Measurements from ENCODE around the gene BARX1.

The BARX1 gene

GRCh38 chr9:93918061-93918460, 37.1 kb downstream of the BARX1 start:
- Histone ChIP-seq H3K4me3 (ENCODE audit: low read length) (no peak overlapping the region), H3K4me2 (ENCODE audit: low read length) (no peak overlapping the region), H3K9me3 (ENCODE audit: insufficient read depth, low read length) (no peaks in the 10 kb centered on the region), H3K27ac (ENCODE audit: low read length) (no peak overlapping the region), H2AFZ (ENCODE audit: low read depth, low read length) (no peak overlapping the region), H3K9ac (ENCODE audit: low read length) (no peak overlapping the region), H3K4me1 (ENCODE audit: low read length) (no peaks in the 10 kb centered on the region), H4K20me1 (ENCODE audit: insufficient read depth, low read length) (no peaks in the 10 kb centered on the region), H3K27me3 (ENCODE audit: low read depth, low read length) (no peaks in the 10 kb centered on the region), H3K36me3 (replicated peaks; ENCODE audit: low read depth, low read length) (no peaks in the 10 kb centered on the region), H3K79me2 (ENCODE audit: low read length) (no peaks in the 10 kb centered on the region)
- TF ChIP-seq EZH2phosphoT487 (IDR thresholded peaks at IDR 0.05; ENCODE audit: low read depth), result no peak
- no peak for TF ChIP-seq CTCF (IDR thresholded peaks at IDR 0.05; ENCODE audit: low read depth, low read length)

DNA sequence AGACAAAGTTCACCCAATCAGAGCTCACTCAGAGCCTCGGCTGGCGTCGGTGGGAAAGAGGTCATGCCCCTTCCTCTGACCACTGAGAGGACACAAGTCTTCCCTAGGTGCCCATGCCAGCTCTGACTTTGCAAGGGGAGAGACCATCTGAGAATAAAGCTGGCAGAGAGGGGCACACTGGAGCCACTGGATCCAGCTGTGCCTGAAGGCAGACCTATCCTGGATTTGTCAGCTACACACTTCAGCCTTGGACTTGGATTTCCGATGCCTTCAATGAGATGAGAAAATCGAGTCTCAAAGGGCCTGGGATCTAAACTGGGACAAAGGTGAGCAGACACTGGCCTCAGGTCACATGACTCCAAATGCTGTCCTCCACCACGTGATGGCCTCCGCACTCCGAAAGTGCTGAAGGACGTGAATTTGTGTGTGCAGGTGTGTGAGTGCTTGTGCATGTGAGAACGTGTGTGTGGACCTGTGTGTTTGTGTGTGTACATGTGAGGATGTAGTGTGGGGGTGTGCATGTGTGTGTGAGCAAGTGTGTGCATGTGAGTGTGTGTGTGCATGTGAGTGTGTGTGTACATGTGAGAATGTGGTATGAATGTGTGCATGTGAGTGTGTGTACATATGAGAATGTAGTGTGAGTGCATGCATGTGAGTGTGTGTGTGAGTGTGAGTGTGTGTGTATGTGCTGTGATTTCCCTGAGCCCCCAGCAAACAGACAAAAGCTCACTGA, 37.9 kb downstream of the BARX1 start:
- no peak overlapping the region for H2AFZ ChIP-seq (ENCODE audit: low read depth, low read length)
- H3K79me2 ChIP-seq (ENCODE audit: low read length), result no peaks in the 10 kb centered on the region
- H3K36me3 ChIP-seq (replicated peaks; ENCODE audit: low read depth, low read length), result no peaks in the 10 kb centered on the region
- no peaks in the 10 kb centered on the region for H3K9me3 ChIP-seq (ENCODE audit: insufficient read depth, low read length)
- no peak for TF ChIP-seq CTCF (IDR thresholded peaks at IDR 0.05; ENCODE audit: low read depth, low read length)
- no peak for TF ChIP-seq EZH2phosphoT487 (IDR thresholded peaks at IDR 0.05; ENCODE audit: low read depth)
- H3K4me2 ChIP-seq (ENCODE audit: low read length), result no peak overlapping the region
- H3K27me3 ChIP-seq (ENCODE audit: low read depth, low read length), result no peaks in the 10 kb centered on the region
- H3K4me1 ChIP-seq (ENCODE audit: low read length), result no peaks in the 10 kb centered on the region
- no peak overlapping the region for H3K4me3 ChIP-seq (ENCODE audit: low read length)
- H3K27ac ChIP-seq (ENCODE audit: low read length), result no peak overlapping the region
- no peaks in the 10 kb centered on the region for H4K20me1 ChIP-seq (ENCODE audit: insufficient read depth, low read length)
- H3K9ac ChIP-seq (ENCODE audit: low read length), result no peak overlapping the region

DNA sequence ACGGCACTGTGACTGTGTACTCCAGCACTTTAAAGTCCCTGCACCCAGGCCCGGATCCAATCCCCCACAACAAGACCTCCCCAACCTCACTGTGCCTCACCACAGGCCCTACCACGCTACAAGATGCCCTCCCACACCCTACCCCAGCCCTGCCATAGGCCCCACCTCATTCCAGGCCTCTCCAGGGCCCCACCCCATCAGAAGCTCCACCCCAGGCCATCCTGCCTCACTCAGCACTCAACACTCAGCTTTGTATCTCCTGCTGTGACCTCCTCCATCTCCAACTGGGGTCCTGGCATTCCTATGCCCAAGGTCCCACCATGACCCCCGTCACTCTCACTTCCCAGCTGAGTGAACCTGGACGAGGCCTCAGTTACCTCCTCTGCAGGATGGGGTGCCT, 38.8 kb downstream of the BARX1 start:
- H3K27ac ChIP-seq (ENCODE audit: low read length), result no peak overlapping the region

More for the DNA sequence above, 38.8 kb downstream of the BARX1 start:
- Histone ChIP-seq H3K4me3 (ENCODE audit: low read length) (no peak overlapping the region), H3K36me3 (replicated peaks; ENCODE audit: low read depth, low read length) (no peaks in the 10 kb centered on the region), H3K4me1 (ENCODE audit: low read length) (no peaks in the 10 kb centered on the region), H3K27me3 (ENCODE audit: low read depth, low read length) (no peaks in the 10 kb centered on the region), H3K79me2 (ENCODE audit: low read length) (no peaks in the 10 kb centered on the region), H3K9ac (ENCODE audit: low read length) (no peak overlapping the region), H3K9me3 (ENCODE audit: insufficient read depth, low read length) (no peaks in the 10 kb centered on the region), H4K20me1 (ENCODE audit: insufficient read depth, low read length) (no peaks in the 10 kb centered on the region), H3K4me2 (ENCODE audit: low read length) (no peak overlapping the region), H2AFZ (ENCODE audit: low read depth, low read length) (no peak overlapping the region)
- TF ChIP-seq CTCF (IDR thresholded peaks at IDR 0.05; ENCODE audit: low read depth, low read length) (no peak), EZH2phosphoT487 (IDR thresholded peaks at IDR 0.05; ENCODE audit: low read depth) (no peak)

All from OCI-LY3 (cell line).